Lower leg skin (tissue), 4 donors: Measurements from ENCODE around the gene CTSZ. TPM values are rescaled to one million over a fixed set of nuclear protein-coding genes. Genes with fewer than 3 reads are reported as not detected.
A peak's percentile ranks its signal among the peaks of the same experiment; 100 is the strongest.

Experiments
- DNase-seq, 2 donors: peaks; one replicate each; pipeline ENCODE4 v3.0.0-alpha.2; 2019; ENCODE audit warnings: low spot score in 2 of 2
- H3K4me3 ChIP-seq: fragments of 200-600 bp; sonication (generic); 2 replicates; pipeline ENCODE4 v1.5.1; 2017; ENCODE audit warnings: mild to moderate bottlenecking, low read depth; ENCODE audit not compliant: poor library complexity, severe bottlenecking
- CTCF ChIP-seq, 3 donors: fragments of 450-650 bp; IDR thresholded peaks; one replicate each; pipeline ENCODE4 v1.5.1; 2016; ENCODE audit warnings: antibody characterized with exemption in 3 of 3, mild to moderate bottlenecking in 3 of 3, moderate library complexity in 2 of 3
- POLR2A ChIP-seq, 2 donors: fragments of 450-650 bp; IDR thresholded peaks; one replicate each; pipeline ENCODE4 v1.6.1; 2016 to 2017; ENCODE audit warnings: antibody characterized with exemption in 2 of 2, mild to moderate bottlenecking in 1 of 2, moderate library complexity in 1 of 2
- WGBS, 2 donors: methylation state at CpG; one replicate each; pipeline ENCODE4 v1.1.5; 2018; 5-methylcytosine and 5-hydroxymethylcytosine counted together
- intact Hi-C: fragments of 100-400 bp; cut with DNase I; formaldehyde crosslinking; loops from one replicate; pipeline ENCODE4 v1.15.0; 2023; ENCODE audit warnings: low total_unique reads
- total RNA-seq, 4 donors: library from RNA; depleted of rRNA; stranded (reverse); fragments of >200 nt; gene quantifications; one replicate each; pipeline ENCODE4 v1.1.0, GENCODE V29; 2016

The CTSZ gene
- total RNA-seq, 4 donors from 2014 or later, result 30.1 to 64.1 (median 40.0) TPM

- intact Hi-C loops, result no loop called here
- peak overlapping the region; percentile 80 for H3K4me3 ChIP-seq
- WGBS, 2 donors, result 17 to 19% methylated on average over 12 to 13 of the region's 13 CpGs
- DNase-seq, result no peak
- TF ChIP-seq CTCF (IDR thresholded peaks at IDR 0.05) (no peak), POLR2A (IDR thresholded peaks at IDR 0.05) (no peak)
These were observed 24.5 kb upstream of the CTSZ start for GRCh38 chr20:59031564-59032022.

- TF ChIP-seq POLR2A (IDR thresholded peaks at IDR 0.05) (no peak), CTCF (IDR thresholded peaks at IDR 0.05) (no peak)
- no peak for DNase-seq
- no peak overlapping the region for H3K4me3 ChIP-seq
- intact Hi-C loops, result no loop called here
- WGBS, 2 donors, result 67 to 72% methylated on average over 7 of the region's 7 CpGs
These were observed 24.0 kb upstream of the CTSZ start for GRCh38 chr20:59030911-59031563.

- TF ChIP-seq POLR2A (IDR thresholded peaks at IDR 0.05) (no peak), CTCF (IDR thresholded peaks at IDR 0.05) (no peak)
- DNase-seq, result no peak
- no peak overlapping the region for H3K4me3 ChIP-seq
- 63 to 67% methylated on average over 2 of the region's 2 CpGs for WGBS, 2 donors
- intact Hi-C loops, result no loop called here
These were observed 21.8 kb upstream of the CTSZ start for GRCh38 chr20:59028812-59029211.

- H3K4me3 ChIP-seq, result no peak overlapping the region
- TF ChIP-seq POLR2A (IDR thresholded peaks at IDR 0.05) (no peak), CTCF (IDR thresholded peaks at IDR 0.05) (no peak)
- intact Hi-C loops, result no loop called here
- DNase-seq, result no peak
- 81 to 83% methylated on average over 8 of the region's 8 CpGs for WGBS, 2 donors
These were observed 20.8 kb upstream of the CTSZ start for GRCh38 chr20:59027741-59028320.

- TF ChIP-seq CTCF (IDR thresholded peaks at IDR 0.05) (no peak), POLR2A (IDR thresholded peaks at IDR 0.05) (no peak)
- intact Hi-C loops, result no loop called here
- no peak overlapping the region for H3K4me3 ChIP-seq
- 85 to 87% methylated on average over 5 of the region's 5 CpGs for WGBS, 2 donors
- no peak for DNase-seq
These were observed 20.1 kb upstream of the CTSZ start for GRCh38 chr20:59026904-59027740.
